SU-DHL-6 (cell line): ENCODE data around the gene CCDC60.

Experiments
- H2AFZ ChIP-seq: fragments of 200-600 bp; sonication (generic); 2 replicates; pipeline ENCODE4 v1.6.1; 2014; ENCODE audit warnings: low read depth, mild to moderate bottlenecking, moderate library complexity, mixed read lengths, antibody characterized with exemption, low read length; ENCODE audit not compliant: severe bottlenecking
- H3F3A ChIP-seq: fragments of 200-600 bp; shearing (Covaris generic); 2 replicates; pipeline ENCODE4 v1.6.0; 2016; ENCODE audit warnings: antibody characterized with exemption, mild to moderate bottlenecking; ENCODE audit not compliant: insufficient read depth
- H3K27ac ChIP-seq: fragments of 200-600 bp; sonication (generic); 2 replicates; pipeline ENCODE4 v1.5.1; 2016; ENCODE audit warnings: low read depth, mild to moderate bottlenecking, low read length, moderate library complexity, mixed read lengths
- H3K27me3 ChIP-seq: fragments of 200-600 bp; sonication (generic), shearing (Covaris generic); 2 replicates; pipeline ENCODE4 v1.6.0; 2014; ENCODE audit warnings: mild to moderate bottlenecking, low read length
- H3K36me3 ChIP-seq: fragments of 200-600 bp; sonication (generic); 2 replicates; pipeline ENCODE4 v1.6.1; 2014; ENCODE audit warnings: mild to moderate bottlenecking, low read length, mixed read lengths
- H3K4me2 ChIP-seq: fragments of 300-600, 200-600 bp; shearing (Covaris generic), sonication (generic); 2 replicates; pipeline ENCODE4 v1.6.0; 2014; ENCODE audit warnings: low read length, low read depth, mild to moderate bottlenecking; ENCODE audit not compliant: poor library complexity, severe bottlenecking
- H3K4me3 ChIP-seq: fragments of 200-600 bp; sonication (generic); 2 replicates; pipeline ENCODE4 v1.5.1; 2014; ENCODE audit warnings: antibody characterized with exemption, low read length, mild to moderate bottlenecking, mixed read lengths; ENCODE audit not compliant: insufficient read depth, poor library complexity, severe bottlenecking
- H3K79me2 ChIP-seq: fragments of 200-600 bp; sonication (generic); 2 replicates; pipeline ENCODE4 v1.6.1; 2014; ENCODE audit warnings: mild to moderate bottlenecking, low read length, moderate library complexity; ENCODE audit not compliant: insufficient read depth
- H3K9ac ChIP-seq: fragments of 200-600 bp; sonication (generic); 2 replicates; pipeline ENCODE4 v1.7.0; 2014; ENCODE audit warnings: mild to moderate bottlenecking, low read length
- H3K9me2 ChIP-seq: fragments of 200-600 bp; sonication (generic); replicated peaks from 2 replicates; pipeline ENCODE4 v1.6.1; 2014; ENCODE audit warnings: low read length; ENCODE audit not compliant: insufficient read depth
- H3K9me3 ChIP-seq: fragments of 200-600 bp; sonication (generic); 2 replicates; pipeline ENCODE4 v1.6.1; 2014; ENCODE audit warnings: low read length, mixed read lengths; ENCODE audit not compliant: insufficient read depth
- H4K20me1 ChIP-seq: fragments of 200-600 bp; sonication (generic); 2 replicates; pipeline ENCODE4 v1.6.1; 2014; ENCODE audit warnings: low read depth, mild to moderate bottlenecking, antibody characterized with exemption, low read length, moderate library complexity, mixed read lengths
- EZH2phosphoT487 ChIP-seq: fragments of 200-600 bp; sonication (generic), shearing (Covaris generic); conservative IDR thresholded peaks from 2 replicates; pipeline ENCODE4 v1.6.1; 2018; ENCODE audit warnings: mild to moderate bottlenecking, antibody characterized with exemption, low read length, moderate library complexity, mixed read lengths
- TF ChIP-seq, protein P1 (sequence below): fragments of 200-600 bp; sonication (generic); IDR thresholded peaks from one replicate; pipeline ENCODE4 v1.5.1; 2017; ENCODE audit warnings: antibody characterized with exemption, mild to moderate bottlenecking, low read length, moderate library complexity; ENCODE audit not compliant: insufficient read depth, poor library complexity, severe bottlenecking

CCDC60 gene

DNA sequence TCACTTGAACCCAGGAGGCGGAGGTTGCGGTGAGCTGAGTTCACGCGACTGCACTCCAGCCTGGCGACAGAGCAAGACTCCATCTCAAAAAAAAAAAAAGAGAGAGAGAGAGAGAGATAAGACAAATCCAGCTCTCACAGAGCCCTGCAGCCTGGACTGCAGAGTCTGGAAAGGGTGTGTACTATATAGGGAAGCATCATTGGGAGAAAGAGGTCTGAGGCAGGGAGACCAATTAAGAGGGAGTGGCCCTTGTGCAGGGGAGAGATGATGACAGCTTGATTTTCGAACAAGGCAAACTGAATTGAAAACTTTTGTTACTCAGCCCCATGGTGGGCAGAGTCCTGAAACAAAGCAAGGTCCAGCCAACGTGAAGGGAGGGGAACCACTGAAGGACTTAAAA lies 116.2 kb downstream of the CCDC60 start:
- Histone ChIP-seq H2AFZ (no peak overlapping the region), H4K20me1 (no peaks in the 10 kb centered on the region), H3K27me3 (no peaks in the 10 kb centered on the region), H3K79me2 (no peaks in the 10 kb centered on the region), H3K36me3 (no peaks in the 10 kb centered on the region), H3F3A (no peaks in the 10 kb centered on the region), H3K9ac (no peak overlapping the region), H3K4me3 (no peak overlapping the region), H3K27ac (no peak overlapping the region), H3K9me3 (no peaks in the 10 kb centered on the region), H3K9me2 (no peaks in the 10 kb centered on the region), H3K4me2 (no peak overlapping the region)
- no peak for TF ChIP-seq EZH2phosphoT487
- TF ChIP-seq, protein P1, sequence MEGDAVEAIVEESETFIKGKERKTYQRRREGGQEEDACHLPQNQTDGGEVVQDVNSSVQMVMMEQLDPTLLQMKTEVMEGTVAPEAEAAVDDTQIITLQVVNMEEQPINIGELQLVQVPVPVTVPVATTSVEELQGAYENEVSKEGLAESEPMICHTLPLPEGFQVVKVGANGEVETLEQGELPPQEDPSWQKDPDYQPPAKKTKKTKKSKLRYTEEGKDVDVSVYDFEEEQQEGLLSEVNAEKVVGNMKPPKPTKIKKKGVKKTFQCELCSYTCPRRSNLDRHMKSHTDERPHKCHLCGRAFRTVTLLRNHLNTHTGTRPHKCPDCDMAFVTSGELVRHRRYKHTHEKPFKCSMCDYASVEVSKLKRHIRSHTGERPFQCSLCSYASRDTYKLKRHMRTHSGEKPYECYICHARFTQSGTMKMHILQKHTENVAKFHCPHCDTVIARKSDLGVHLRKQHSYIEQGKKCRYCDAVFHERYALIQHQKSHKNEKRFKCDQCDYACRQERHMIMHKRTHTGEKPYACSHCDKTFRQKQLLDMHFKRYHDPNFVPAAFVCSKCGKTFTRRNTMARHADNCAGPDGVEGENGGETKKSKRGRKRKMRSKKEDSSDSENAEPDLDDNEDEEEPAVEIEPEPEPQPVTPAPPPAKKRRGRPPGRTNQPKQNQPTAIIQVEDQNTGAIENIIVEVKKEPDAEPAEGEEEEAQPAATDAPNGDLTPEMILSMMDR: no peak

DNA sequence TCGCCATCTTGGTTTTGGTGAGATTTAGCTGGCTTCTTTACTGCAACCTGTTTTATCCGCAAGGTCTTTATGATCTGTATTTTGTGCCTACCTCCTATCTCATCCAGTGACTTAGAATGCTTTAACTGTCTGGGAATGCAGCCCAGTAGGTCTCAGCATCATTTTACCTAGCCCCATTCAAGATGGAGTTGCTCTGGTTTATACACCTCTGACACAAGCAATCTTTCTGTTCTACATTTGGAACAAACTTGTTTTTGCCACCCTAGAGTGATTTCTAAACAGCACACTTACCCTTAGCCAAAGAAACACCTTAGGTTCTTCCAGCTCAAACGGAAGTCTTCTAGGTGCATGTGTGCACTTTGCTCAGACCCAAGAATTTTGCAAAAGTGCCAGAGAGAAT lies 122.3 kb downstream of the CCDC60 start:
- Histone ChIP-seq H3K4me2 (no peak overlapping the region), H3K9me2 (no peaks in the 10 kb centered on the region), H3K27ac (no peak overlapping the region), H3K9ac (no peak overlapping the region), H3K27me3 (no peaks in the 10 kb centered on the region; the same call in 1 of the 2 replicates), H3K4me3 (no peak overlapping the region), H4K20me1 (no peaks in the 10 kb centered on the region), H3K79me2 (no peaks in the 10 kb centered on the region), H3K9me3 (peaks cover 7% of the 10 kb centered on the region; the same call in 1 of the 2 replicates), H2AFZ (no peak overlapping the region), H3K36me3 (no peaks in the 10 kb centered on the region), H3F3A (no peaks in the 10 kb centered on the region)
- no peak for TF ChIP-seq EZH2phosphoT487
- TF ChIP-seq, protein P1: no peak

DNA sequence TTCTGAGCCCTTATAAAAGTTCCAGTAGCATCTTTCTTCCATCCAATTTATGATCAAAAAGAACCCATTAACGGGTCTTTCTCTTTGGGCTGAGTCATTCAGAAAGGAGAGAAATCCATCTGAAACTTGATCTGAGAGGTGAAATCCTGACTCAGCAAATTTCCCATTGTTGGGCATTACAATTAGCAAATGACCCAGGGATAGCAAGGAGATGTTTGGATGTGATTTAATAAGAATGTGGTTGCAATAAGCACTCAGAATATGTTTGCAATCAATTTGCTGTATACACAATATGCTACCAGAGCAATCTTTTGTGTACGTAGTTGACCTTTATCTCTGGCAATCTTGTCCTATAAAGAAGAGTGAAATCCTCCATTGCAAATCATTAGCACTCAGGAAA lies 122.7 kb downstream of the CCDC60 start:
- no peaks in the 10 kb centered on the region for H3K9me2 ChIP-seq
- H3K27ac ChIP-seq: no peak overlapping the region
- no peaks in the 10 kb centered on the region for H4K20me1 ChIP-seq
- no peak overlapping the region for H3K4me2 ChIP-seq
- H3K79me2 ChIP-seq: no peaks in the 10 kb centered on the region
- no peaks in the 10 kb centered on the region for H3F3A ChIP-seq
- no peak overlapping the region for H3K9ac ChIP-seq
- H3K9me3 ChIP-seq: peaks cover 7% of the 10 kb centered on the region; the same call in 1 of the 2 replicates
- no peak overlapping the region for H3K4me3 ChIP-seq
- no peaks in the 10 kb centered on the region for H3K36me3 ChIP-seq
- no peak overlapping the region for H2AFZ ChIP-seq
- no peaks in the 10 kb centered on the region; the same call in 1 of the 2 replicates for H3K27me3 ChIP-seq
- TF ChIP-seq, protein P1: no peak
- TF ChIP-seq EZH2phosphoT487: no peak

DNA sequence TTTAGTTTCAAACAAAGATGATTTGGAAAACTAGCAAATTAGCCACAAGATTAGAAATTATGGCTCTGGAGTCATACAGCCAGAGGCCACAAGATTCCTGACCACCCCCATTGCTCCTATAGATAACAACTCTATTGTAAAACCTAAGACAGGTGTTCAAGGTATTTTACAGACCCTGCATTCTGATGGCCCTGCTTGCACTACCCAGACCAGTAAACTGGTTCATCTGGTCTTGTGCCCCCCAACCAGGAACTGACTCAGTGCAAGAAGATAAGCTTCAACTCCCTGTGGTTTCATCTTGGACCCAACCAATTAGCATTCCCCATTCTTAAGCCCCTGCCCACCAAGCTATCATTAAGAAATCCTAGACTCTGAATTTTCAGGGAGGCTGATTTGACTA lies 125.0 kb downstream of the CCDC60 start:
- Histone ChIP-seq H3K79me2 (no peaks in the 10 kb centered on the region), H3K4me3 (no peak overlapping the region)

More for the DNA sequence above, 125.0 kb downstream of the CCDC60 start:
- no peaks in the 10 kb centered on the region for H4K20me1 ChIP-seq
- H3K9ac ChIP-seq: no peak overlapping the region
- H3F3A ChIP-seq: no peaks in the 10 kb centered on the region
- TF ChIP-seq EZH2phosphoT487: no peak
- TF ChIP-seq, protein P1: no peak
- peaks cover 7% of the 10 kb centered on the region; the same call in 1 of the 2 replicates for H3K9me3 ChIP-seq
- H3K27me3 ChIP-seq: no peaks in the 10 kb centered on the region; the same call in 1 of the 2 replicates
- no peaks in the 10 kb centered on the region for H3K36me3 ChIP-seq
- H3K4me2 ChIP-seq: no peak overlapping the region
- no peak overlapping the region for H3K27ac ChIP-seq
- H3K9me2 ChIP-seq: no peaks in the 10 kb centered on the region
- no peak overlapping the region for H2AFZ ChIP-seq
